Measurements from ENCODE around the gene AJAP1.

The AJAP1 gene

DNA sequence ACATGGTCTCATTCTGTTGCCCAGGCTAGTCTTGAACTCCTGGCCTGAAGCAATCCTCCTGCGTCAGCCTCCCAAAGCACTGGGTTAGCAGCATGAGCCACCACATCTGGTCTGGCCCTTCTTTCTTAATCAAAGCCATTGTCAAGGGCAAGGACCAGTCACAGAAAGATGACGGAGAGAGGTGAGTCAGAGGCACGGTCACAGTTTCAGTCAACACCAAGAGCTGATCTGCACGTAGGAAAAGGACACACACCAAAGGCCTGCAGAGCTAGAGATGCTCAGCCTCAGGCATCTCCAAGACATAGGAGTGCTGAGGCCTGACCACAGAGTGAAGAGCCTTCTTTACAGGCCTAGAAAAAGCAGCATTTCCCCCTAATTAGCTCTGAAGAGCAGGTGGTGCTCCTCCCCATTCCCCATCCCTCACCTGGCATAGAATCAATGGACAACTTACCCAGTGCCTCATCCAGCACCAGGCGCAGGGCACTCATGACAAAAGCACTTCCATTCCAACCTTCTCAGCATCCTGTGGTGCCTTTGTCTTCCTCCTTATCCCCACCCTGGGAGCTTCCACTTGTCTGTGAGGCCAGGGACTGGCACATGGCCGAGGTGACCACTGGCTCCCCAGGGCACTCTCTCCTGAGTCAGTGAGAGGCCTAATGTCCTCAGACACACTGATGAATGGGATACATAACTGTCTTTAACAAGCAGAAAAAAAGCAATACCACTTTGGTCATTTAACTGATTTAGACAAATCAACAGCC is 139.8 kb downstream of the AJAP1 start:
- H3K9me3 ChIP-seq: no peaks in the 10 kb centered on the region
- H3K27ac ChIP-seq: no peak overlapping the region
- H3K4me3 ChIP-seq: no peak overlapping the region
- TF ChIP-seq, protein P1, sequence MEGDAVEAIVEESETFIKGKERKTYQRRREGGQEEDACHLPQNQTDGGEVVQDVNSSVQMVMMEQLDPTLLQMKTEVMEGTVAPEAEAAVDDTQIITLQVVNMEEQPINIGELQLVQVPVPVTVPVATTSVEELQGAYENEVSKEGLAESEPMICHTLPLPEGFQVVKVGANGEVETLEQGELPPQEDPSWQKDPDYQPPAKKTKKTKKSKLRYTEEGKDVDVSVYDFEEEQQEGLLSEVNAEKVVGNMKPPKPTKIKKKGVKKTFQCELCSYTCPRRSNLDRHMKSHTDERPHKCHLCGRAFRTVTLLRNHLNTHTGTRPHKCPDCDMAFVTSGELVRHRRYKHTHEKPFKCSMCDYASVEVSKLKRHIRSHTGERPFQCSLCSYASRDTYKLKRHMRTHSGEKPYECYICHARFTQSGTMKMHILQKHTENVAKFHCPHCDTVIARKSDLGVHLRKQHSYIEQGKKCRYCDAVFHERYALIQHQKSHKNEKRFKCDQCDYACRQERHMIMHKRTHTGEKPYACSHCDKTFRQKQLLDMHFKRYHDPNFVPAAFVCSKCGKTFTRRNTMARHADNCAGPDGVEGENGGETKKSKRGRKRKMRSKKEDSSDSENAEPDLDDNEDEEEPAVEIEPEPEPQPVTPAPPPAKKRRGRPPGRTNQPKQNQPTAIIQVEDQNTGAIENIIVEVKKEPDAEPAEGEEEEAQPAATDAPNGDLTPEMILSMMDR (IDR thresholded peaks at IDR 0.05): no peak
- H3K27me3 ChIP-seq: no peaks in the 10 kb centered on the region
- DNase-seq: peak in 1 of 2 donors; percentile 20
- intact Hi-C loops (cut with DNase I; ENCODE audit: low total_unique reads): no loop called here
- H3K4me1 ChIP-seq: no peaks in the 10 kb centered on the region
- no peaks in the 10 kb centered on the region for H3K36me3 ChIP-seq

DNA sequence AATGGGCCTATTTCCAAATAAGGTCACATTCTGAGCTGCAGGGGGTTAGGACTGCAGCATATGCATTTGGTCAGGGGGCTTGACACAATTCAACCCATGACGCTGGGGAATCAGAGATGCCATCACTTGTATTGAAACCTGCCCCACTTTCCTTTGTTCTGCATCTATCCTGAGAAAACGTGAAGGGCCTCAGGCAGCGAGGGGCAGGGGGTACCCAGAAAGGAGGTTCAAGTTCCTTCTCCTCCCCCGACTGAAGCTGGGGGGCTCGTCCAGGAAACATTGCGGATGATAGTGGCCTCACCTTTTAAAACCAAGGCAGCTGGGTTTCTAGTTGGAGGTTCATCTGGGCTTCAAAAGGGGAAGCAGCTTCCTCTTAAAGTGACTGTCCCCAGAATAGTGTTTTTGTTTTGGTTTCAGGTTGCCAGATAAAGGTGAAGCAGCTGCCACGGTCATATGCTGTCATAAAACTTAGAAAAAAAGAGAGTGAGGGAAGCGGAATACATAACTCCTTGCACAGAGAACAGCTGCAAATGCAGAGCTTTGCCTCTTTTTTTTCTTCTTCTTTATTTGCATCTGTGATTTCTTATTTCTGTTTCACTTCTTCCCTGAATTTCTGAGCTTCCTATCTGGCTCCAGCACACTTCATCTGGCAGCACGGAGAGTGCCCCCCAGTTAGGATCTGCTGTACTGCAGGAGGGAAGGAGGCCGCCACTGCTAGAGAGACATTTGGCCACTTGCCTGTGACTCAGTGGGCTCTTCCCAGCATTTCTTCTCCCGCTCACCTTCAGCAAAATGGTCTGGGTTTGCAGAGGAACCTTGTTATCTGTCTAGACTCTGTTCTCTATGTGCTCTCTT is 142.0 kb downstream of the AJAP1 start:
- Histone ChIP-seq H3K9me3 (no peaks in the 10 kb centered on the region), H3K36me3 (no peaks in the 10 kb centered on the region), H3K27me3 (peaks cover 0 to 3% of the 10 kb centered on the region in 2 donors), H3K27ac (no peak overlapping the region), H3K4me1 (no peaks in the 10 kb centered on the region), H3K4me3 (no peak overlapping the region)
- TF ChIP-seq, protein P1 (IDR thresholded peaks at IDR 0.05): no peak
- intact Hi-C loops (cut with DNase I; ENCODE audit: low total_unique reads): no loop called here
- DNase-seq: no peak

DNA sequence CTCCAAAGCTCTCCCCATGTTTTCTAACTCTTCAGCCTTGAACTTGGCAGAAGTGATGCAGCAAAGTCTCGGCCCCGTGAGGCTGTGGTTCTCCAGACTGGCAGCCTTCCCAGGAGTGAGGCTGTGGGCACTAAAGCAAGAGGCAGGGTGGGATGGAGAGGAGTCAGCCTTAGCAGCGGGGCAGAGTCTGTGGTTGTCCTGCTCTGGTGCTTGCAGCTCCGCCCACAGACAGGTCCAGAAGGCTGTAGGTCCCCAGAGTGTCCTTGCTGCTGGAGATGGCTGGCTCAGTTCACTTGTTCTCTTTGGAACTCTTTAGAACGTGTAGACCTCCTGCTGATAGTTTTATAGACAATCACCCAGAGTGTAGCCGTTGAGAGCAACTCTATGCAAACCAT is 142.6 kb downstream of the AJAP1 start:
- no peak for DNase-seq

DNA sequence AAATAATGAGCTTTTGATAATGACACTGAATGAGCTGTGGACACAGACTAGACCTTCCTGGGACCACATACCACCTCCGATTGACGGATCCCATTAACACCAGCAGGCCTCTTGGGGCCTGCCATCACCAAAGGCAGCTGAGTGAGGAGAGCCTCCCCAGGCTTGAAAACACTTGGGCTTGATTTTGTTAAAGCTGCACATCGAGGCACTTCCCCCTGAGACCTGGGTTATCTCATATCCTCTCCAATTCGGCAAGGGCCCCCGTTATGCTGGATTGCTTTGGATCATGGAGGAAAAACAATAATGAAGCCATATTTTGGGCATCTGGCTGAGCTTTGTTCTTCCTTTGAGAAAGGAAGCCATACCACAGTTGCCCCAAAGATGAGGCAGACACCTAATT is 143.0 kb downstream of the AJAP1 start:
- H3K27me3 ChIP-seq: peaks cover 0 to 3% of the 10 kb centered on the region in 2 donors
- no peaks in the 10 kb centered on the region for H3K4me1 ChIP-seq
- intact Hi-C loops (cut with DNase I; ENCODE audit: low total_unique reads): no loop called here
- no peak for DNase-seq
- no peaks in the 10 kb centered on the region for H3K9me3 ChIP-seq
- no peak overlapping the region for H3K27ac ChIP-seq
- H3K4me3 ChIP-seq: no peak overlapping the region
- TF ChIP-seq, protein P1 (IDR thresholded peaks at IDR 0.05): no peak
- no peaks in the 10 kb centered on the region for H3K36me3 ChIP-seq

More for the DNA sequence above, 142.6 kb downstream of the AJAP1 start:
- Histone ChIP-seq H3K4me3 (no peak overlapping the region), H3K36me3 (no peaks in the 10 kb centered on the region), H3K4me1 (no peaks in the 10 kb centered on the region), H3K9me3 (no peaks in the 10 kb centered on the region), H3K27me3 (peaks cover 0 to 3% of the 10 kb centered on the region in 2 donors), H3K27ac (no peak overlapping the region)
- TF ChIP-seq, protein P1 (IDR thresholded peaks at IDR 0.05): no peak
- intact Hi-C loops (cut with DNase I; ENCODE audit: low total_unique reads): no loop called here

DNA sequence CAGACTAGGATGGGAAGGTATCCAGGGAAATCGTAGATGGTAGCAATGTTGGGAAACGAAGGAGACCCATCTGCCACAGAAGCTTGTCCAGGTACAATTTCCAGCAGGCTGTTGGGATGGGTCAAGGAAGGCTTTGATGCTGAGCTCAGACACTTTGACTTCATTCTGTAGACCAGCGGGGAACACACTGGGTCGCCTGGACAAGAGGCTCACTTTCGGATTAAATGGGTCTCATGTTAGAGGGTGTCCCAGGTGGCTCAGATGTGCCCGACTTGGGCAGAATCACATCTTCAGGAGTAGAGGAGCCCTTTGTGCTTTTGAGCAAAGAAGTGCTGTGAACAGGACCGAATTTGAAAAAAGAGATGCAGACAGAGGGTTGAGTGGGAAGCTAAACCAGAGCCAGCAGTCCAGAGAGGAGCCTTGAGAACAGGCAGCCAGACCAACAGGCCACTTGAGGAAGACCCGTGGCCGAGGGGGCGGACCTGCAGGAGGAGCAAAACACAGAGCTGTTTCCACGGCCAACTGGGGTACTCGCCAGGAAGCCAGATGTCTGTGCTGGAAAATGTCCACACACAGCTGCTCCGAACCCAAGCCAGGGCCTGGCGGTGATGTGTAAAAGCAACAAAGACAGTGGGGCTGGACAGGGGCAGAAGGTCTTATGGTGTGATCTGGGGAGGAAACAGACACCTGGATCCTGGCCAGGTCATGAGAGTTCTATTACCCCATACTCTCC is 146.9 kb downstream of the AJAP1 start:
- H3K4me1 ChIP-seq: no peaks in the 10 kb centered on the region
- H3K9me3 ChIP-seq: peaks cover 0 to 3% (median 0%) of the 10 kb centered on the region in 3 donors
- peaks cover 0 to 6% of the 10 kb centered on the region in 2 donors for H3K27me3 ChIP-seq
- no peak overlapping the region for H3K4me3 ChIP-seq
- no peaks in the 10 kb centered on the region for H3K36me3 ChIP-seq
- intact Hi-C loops (cut with DNase I; ENCODE audit: low total_unique reads): no loop called here
- no peak for DNase-seq
- TF ChIP-seq, protein P1 (IDR thresholded peaks at IDR 0.05): no peak
- H3K27ac ChIP-seq: no peak overlapping the region
